GM21515 (cell line): ENCODE data around the gene ZNF155.

Source experiments
- ATAC-seq: cut with Tn5 transposase; IDR thresholded peaks from one replicate; pipeline ENCODE4 v1.9.1; 2021; ENCODE audit not compliant: unreplicated experiment

Gene ZNF155

GRCh38 chr19:44003461-44004009 is 19.5 kb downstream of the ZNF155 start:
- ATAC-seq: peak; percentile 20

- no peak for ATAC-seq
Observed at GRCh38 chr19:44005973-44006372, 22.0 kb downstream of the ZNF155 start.

DNA sequence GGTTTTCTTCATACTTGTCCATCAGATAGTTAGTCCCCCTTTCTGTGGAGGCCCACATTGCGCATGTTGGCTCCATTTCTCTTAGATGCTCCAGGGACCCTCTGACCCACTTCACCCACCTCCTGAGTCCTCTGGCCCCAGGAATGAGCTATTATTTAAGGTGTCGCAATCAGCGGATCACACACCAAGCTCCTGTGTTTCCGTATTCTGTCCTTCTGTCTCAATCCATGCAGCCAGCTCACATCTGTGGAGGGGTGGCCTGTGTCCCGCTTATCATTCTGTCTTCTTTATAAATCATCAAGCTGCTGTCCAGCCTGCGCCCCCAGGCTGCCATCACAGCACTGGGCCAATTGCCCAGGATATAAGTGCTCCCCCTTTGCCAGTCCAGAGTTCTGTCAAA is 23.5 kb downstream of the ZNF155 start:
- no peak for ATAC-seq

DNA sequence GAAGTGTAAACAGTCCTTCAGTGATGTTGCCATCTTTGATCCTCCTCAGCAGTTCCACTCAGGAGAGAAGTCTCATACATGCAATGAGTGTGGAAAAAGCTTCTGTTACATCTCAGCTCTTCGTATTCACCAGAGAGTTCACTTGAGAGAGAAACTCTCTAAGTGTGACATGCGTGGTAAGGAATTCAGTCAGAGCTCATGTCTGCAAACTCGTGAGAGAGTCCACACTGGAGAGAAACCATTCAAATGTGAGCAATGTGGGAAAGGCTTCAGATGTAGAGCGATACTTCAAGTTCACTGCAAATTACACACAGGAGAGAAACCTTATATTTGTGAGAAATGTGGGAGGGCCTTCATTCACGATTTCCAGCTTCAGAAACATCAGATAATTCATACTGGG is 26.5 kb downstream of the ZNF155 start:
- no peak for ATAC-seq

GRCh38 chr19:44019498-44019897 is 35.5 kb downstream of the ZNF155 start:
- no peak for ATAC-seq

DNA sequence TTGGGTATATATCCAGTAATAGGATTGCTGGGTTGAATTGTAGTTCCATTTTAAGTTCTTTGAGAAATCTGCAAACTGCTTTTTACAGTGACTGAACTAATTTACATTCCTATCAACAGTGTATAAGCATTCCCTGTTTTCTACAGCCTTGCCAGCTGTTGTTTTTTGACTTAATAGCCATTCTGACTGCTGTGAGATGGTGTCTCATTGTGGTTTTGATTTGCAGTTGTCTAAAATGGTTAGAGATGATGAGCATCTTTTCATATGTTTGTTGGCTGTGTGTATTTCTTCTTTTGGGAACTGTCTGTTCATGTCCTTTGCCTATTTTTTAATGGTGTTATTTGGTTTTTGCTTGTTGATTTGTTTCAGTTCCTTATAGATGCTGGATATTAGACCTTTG is 37.2 kb downstream of the ZNF155 start:
- ATAC-seq: no peak

- no peak for ATAC-seq
Observed at GRCh38 chr19:44024900-44025216, 40.9 kb downstream of the ZNF155 start.

- ATAC-seq: peak; percentile 74
Observed at GRCh38 chr19:44025217-44025936, 41.4 kb downstream of the ZNF155 start, which contains the start of gene ZNF222. Gene ZNF222, plus strand, starts transcription at chr19:44025379. Its CDS starts 58 bp downstream, at chr19:44025437.

- no peak for ATAC-seq
Observed at GRCh38 chr19:44026622-44027021, 42.6 kb downstream of the ZNF155 start.

DNA sequence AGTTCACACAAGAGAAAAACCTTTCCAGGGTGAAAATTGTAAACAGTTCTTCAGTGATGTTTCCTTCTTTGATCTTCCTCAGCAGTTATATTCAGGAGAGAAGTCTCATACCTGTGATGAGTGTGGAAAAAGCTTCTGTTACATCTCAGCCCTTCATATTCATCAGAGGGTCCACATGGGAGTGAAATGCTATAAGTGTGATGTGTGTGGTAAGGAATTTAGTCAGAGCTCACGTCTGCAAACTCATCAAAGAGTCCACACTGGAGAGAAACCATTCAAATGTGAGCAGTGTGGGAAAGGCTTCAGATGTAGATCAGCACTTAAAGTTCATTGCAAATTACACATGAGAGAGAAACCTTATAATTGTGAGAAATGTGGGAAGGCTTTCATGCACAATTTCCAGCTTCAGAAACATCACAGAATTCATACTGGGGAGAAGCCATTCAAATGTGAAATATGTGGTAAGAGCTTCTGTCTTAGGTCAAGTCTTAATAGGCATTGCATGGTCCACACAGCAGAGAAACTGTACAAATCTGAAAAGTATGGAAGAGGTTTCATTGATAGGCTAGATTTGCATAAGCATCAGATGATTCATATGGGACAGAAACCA is 48.1 kb downstream of the ZNF155 start:
- ATAC-seq: no peak

- no peak for ATAC-seq
Observed at GRCh38 chr19:44042147-44042546, 58.2 kb downstream of the ZNF155 start.
